Posterior vena cava (tissue), 2 donors: ENCODE measurements around the gene RNF2. TPM values are rescaled to one million over a fixed set of nuclear protein-coding genes. Genes with fewer than 3 reads are reported as not detected.

ENCODE experiments used
- total RNA-seq, 2 donors: library from RNA; stranded (reverse); fragmentation: NEBNext Ultra II Directional; extraction: Animal tissue kit (Norgen Biotek cat#: 25700); gene quantifications; one replicate each; pipeline ENCODE4 v1.2.1, GENCODE V29; 2021
- donor health status: DM: yes; HTN: yes; CAD: no.
- donor health status: DM: yes; HTN: yes; CAD: no.

RNF2 gene
- total RNA-seq, 2 donors from 2014 or later = 15.3 to 15.4 TPM

Other genes with a start within 250 kb of the RNF2 start
- 100 to 1,000 TPM; 145 to 234 TPM for gene NIBAN1, start 71.0 kb upstream of the RNF2 start, total RNA-seq
- 10 to 100 TPM; 12.5 to 16.9 TPM for gene TRMT1L, start 111.4 kb downstream of the RNF2 start, total RNA-seq
- gene SWT1, start 111.6 kb downstream of the RNF2 start, total RNA-seq = 1 to 10 TPM; 6.6 to 7.7 TPM